Prostate gland (tissue), 2 donors: ENCODE data around the gene SUSD2. TPM values are rescaled to one million over a fixed set of nuclear protein-coding genes. Genes with fewer than 3 reads are reported as not detected.
A peak's percentile ranks its signal among the peaks of the same experiment; 100 is the strongest.

Experiments used
- DNase-seq: peaks from one replicate; pipeline ENCODE4 v3.0.0-alpha.2; 2019; ENCODE audit warnings: low spot score
- H3K27ac ChIP-seq, 2 donors: fragments of 200-600 bp; sonication (generic); 2 replicates each; pipeline ENCODE4 v1.5.1; 2017 to 2019
- H3K27me3 ChIP-seq: fragments of 200-600 bp; sonication (generic); replicated peaks from 2 replicates; pipeline ENCODE4 v1.5.1; 2019; ENCODE audit not compliant: insufficient read depth
- H3K36me3 ChIP-seq, 2 donors: fragments of 200-600 bp; sonication (generic); 1 replicate in 1 of 2; 2 replicates in 1 of 2; pipeline versions ENCODE4 v1.5.1 to v1.8.1; 2017 to 2019
- H3K4me1 ChIP-seq: fragments of 200-600 bp; sonication (generic); replicated peaks from 2 replicates; pipeline ENCODE4 v1.5.1; 2019
- H3K4me3 ChIP-seq, 2 donors: fragments of 200-600 bp; sonication (generic); 2 replicates each; pipeline ENCODE4 v1.5.1; 2017 to 2019
- H3K9me3 ChIP-seq: fragments of 200-600 bp; sonication (generic); 2 replicates; pipeline ENCODE4 v1.5.1; 2017
- POLR2A ChIP-seq: fragments of 450-650 bp; IDR thresholded peaks from one replicate; pipeline ENCODE4 v1.6.1; 2016; ENCODE audit warnings: antibody characterized with exemption, mild to moderate bottlenecking
- POLR2AphosphoS5 ChIP-seq: sonication (generic); formaldehyde crosslinking; IDR thresholded peaks from one replicate; pipeline ENCODE4 v1.6.1; 2017; ENCODE audit warnings: antibody characterized with exemption
- WGBS: methylation state at CpG from one replicate; pipeline ENCODE4 v1.1.5; 2018; 5-methylcytosine and 5-hydroxymethylcytosine counted together
- intact Hi-C: fragments of 100-400 bp; cut with DNase I; formaldehyde crosslinking; loops from one replicate; pipeline ENCODE4 v1.14.2; 2022
- total RNA-seq, 2 donors: library from RNA; depleted of rRNA; stranded (reverse); fragments of >200 nt; gene quantifications; one replicate each; pipeline ENCODE4 v1.1.0, GENCODE V29; 2016
- TF ChIP-seq, protein P1 (sequence below), 4 experiments: fragments of 200-600 bp in 2 of 4; fragments of 450-650 bp in 2 of 4; sonication (generic) in 2 of 4; IDR thresholded peaks; 1 replicate in 3 of 4; 2 replicates in 1 of 4; pipeline ENCODE4 v1.5.1; 2016 to 2019; ENCODE audit warnings: antibody characterized with exemption in 4 of 4, mild to moderate bottlenecking in 2 of 4, moderate library complexity in 2 of 4

Gene SUSD2
- total RNA-seq, 2 donors from 2014 or later: 7.8 to 9.3 TPM

DNA sequence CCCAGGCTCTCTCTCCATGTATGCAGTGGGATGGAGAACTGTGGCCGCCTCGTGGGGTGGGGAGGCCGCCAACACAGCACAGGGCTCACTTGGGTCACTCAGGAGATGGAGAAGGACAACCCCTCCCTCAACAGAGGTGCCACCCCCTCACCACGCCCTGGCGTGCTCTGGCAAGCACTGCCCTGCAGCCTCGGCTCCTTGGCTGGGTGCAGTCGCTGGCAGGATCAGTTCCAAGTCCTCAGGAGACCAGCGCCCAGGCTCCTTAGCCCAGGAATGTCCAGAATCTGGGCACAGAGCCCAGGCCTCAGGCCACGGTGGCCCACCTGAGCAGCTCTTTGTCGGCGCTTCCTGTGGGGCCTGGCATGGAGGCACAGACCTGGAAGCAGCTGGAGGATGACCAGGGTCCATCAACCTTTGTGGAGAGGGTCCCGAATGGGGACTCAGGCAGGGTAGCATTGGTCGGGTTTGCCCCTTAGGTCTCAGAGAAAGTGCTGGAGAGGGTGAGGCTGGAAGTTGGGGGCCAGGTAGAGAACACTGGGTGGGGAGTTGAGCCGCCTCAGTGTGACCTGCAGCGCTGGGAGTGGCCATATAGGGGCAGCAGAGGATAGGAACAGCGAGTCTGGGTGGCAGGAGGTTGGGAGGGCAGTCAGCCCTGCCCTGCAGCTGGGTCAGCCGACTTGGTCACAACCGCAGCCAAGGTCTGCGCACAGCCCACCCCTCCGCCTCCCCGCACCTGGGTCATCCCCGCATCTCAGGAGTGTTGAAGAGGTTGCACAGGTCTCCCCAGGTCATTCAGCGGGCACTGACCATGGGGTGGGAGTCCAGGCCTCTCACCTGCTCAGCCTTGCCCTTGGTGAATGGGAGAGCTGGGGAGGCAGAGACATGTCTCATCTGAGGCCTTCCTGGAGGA is 8.2 kb downstream of the SUSD2 start:
- TF ChIP-seq, protein P1, sequence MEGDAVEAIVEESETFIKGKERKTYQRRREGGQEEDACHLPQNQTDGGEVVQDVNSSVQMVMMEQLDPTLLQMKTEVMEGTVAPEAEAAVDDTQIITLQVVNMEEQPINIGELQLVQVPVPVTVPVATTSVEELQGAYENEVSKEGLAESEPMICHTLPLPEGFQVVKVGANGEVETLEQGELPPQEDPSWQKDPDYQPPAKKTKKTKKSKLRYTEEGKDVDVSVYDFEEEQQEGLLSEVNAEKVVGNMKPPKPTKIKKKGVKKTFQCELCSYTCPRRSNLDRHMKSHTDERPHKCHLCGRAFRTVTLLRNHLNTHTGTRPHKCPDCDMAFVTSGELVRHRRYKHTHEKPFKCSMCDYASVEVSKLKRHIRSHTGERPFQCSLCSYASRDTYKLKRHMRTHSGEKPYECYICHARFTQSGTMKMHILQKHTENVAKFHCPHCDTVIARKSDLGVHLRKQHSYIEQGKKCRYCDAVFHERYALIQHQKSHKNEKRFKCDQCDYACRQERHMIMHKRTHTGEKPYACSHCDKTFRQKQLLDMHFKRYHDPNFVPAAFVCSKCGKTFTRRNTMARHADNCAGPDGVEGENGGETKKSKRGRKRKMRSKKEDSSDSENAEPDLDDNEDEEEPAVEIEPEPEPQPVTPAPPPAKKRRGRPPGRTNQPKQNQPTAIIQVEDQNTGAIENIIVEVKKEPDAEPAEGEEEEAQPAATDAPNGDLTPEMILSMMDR (IDR thresholded peaks at IDR 0.05): peak; percentile 83 to 97 (median 90)
- TF ChIP-seq POLR2A: no peak
- TF ChIP-seq POLR2AphosphoS5: peak; percentile 37
- WGBS: 36% methylated on average over 23 of the region's 23 CpGs
- Histone ChIP-seq H3K27ac (peak overlapping the region in 1 of 2 donors; percentile 42), H3K36me3 (no peaks in the 10 kb centered on the region), H3K4me1 (peaks cover 10% of the 10 kb centered on the region), H3K9me3 (no peaks in the 10 kb centered on the region), H3K4me3 (no peak overlapping the region), H3K27me3 (no peaks in the 10 kb centered on the region)
- peak; percentile 65 for DNase-seq
- intact Hi-C loops: loop anchor here (1.0 to 10.0 kb wide), 2 partner anchors 58 to 335 kb away; no protein-coding TSS in a partner anchor

DNA sequence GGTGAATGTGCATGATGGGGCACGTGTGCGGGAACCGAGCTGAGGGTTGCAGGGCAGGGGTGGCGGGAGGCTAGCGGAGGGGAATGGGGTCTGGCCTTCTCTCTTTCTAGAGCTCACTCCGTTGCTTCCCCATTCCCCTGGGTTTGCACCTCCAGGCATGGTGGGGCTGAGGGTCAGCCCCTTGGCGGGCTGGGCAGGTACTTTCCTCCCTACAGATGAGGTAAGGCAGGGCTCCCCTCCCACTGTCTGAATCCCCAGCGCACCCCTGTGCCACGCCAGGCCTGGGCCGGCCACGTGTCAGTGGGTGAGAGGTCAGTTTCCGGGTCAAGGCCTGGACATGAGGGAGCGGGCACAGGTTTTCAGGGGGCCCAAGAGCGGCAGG is 8.9 kb downstream of the SUSD2 start:
- Histone ChIP-seq H3K27ac (no peak overlapping the region), H3K27me3 (no peaks in the 10 kb centered on the region), H3K36me3 (no peaks in the 10 kb centered on the region), H3K9me3 (no peaks in the 10 kb centered on the region), H3K4me3 (no peak overlapping the region), H3K4me1 (peaks cover 10% of the 10 kb centered on the region)
- no peak for DNase-seq
- intact Hi-C loops: no loop called here
- 86% methylated on average over 14 of the region's 14 CpGs for WGBS
- TF ChIP-seq POLR2A (no peak), POLR2AphosphoS5 (no peak)
- TF ChIP-seq, protein P1 (IDR thresholded peaks at IDR 0.05): no peak

DNA sequence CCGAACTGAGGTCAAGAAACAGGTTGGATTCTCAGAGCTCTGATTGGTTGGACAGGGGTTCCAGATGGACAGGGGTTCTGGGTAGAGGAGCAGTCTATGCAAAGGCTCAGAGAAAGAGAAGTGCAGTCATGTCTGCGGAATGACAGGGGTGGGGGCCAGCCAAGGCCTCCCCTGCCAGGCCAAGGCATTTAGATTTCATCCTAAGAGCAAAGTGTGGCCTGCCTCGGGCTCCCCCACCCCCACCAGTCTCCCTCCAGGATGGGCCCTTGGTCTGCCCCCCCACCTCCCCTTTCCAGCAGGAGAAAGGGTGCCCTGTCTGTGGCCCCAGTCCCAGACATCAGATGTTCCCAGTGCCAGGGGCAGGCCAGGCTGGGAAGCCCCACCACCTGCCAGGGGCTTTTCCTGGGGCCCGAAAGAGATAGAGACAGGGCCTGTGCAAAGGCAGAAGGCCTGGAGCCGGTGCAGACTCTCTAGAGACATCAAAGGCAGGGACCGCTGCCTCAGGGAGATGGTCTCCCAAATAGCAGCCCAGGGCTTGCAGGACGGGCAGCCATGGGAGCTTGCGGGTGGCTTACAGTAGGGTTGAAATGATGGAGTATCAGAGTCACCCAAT is 9.4 kb downstream of the SUSD2 start:
- no peaks in the 10 kb centered on the region for H3K36me3 ChIP-seq
- no peak overlapping the region for H3K27ac ChIP-seq
- DNase-seq: no peak
- H3K9me3 ChIP-seq: no peaks in the 10 kb centered on the region
- intact Hi-C loops: no loop called here
- H3K4me3 ChIP-seq: no peak overlapping the region
- TF ChIP-seq POLR2A (no peak), POLR2AphosphoS5 (no peak)
- TF ChIP-seq, protein P1 (IDR thresholded peaks at IDR 0.05): no peak
- peaks cover 12% of the 10 kb centered on the region for H3K4me1 ChIP-seq
- WGBS: 93% methylated on average over 8 of the region's 8 CpGs
- no peaks in the 10 kb centered on the region for H3K27me3 ChIP-seq

DNA sequence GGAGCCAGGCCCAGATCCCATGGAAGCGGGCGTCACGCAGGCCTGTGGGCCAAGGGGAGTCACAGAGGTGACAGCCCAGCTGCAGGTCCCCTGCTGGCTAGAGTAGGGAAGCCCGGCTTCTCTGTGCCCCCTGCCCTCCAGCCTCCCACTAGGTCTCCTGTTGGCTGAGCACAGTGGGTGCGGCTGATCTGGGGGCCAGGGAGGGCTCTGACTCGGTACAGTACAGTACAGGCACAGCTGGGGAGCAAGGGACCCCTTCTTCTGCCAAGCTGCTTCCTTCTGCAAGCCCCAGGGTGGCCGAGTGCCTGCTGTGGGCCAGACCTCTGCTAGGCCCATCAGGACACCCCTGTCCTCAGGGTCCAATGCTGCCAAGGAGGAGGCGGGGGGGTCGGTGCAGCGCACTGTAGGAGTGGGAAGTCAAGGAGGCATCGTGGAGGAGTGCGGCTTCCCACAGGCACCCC is 10.1 kb downstream of the SUSD2 start:
- intact Hi-C loops: no loop called here
- no peaks in the 10 kb centered on the region for H3K36me3 ChIP-seq
- TF ChIP-seq POLR2A: no peak
- TF ChIP-seq, protein P1 (IDR thresholded peaks at IDR 0.05): no peak
- TF ChIP-seq POLR2AphosphoS5: no peak
- H3K4me3 ChIP-seq: no peak overlapping the region
- H3K27me3 ChIP-seq: no peaks in the 10 kb centered on the region
- DNase-seq: no peak
- 88% methylated on average over 12 of the region's 12 CpGs for WGBS
- no peak overlapping the region for H3K27ac ChIP-seq
- no peaks in the 10 kb centered on the region for H3K9me3 ChIP-seq
- H3K4me1 ChIP-seq: peaks cover 16% of the 10 kb centered on the region
